ENCODE data around the gene FUZ. TPM values are rescaled to one million over a fixed set of nuclear protein-coding genes. Genes with fewer than 3 reads are reported as not detected.

The FUZ gene
- total and polyA plus RNA-seq, 2 of the 8 experiments (the other 6 are each of a cell fraction or from before 2014, with no cell fraction given), result 28.4 to 33.9 TPM

DNA sequence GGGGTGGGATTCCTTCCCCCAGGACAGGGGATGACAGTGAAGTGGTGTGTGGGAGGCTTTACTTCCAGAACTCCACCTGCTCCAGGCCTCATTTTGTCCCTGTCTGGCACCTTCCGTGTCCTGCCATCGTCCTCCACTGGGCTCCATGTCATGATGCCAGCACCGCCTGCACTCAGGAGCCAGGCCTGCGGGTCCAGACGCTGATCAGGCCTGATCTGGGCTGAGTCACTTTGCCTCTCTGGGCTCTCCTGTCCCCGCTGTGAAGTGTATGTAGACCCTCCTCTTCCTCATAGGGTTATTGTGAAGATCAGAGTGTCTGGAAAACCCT, 9.6 kb downstream of the FUZ start (continued):
- TF ChIP-seq CTCF (IDR thresholded peaks at IDR 0.05; ENCODE audit: control extremely low read depth in 1 of 3, insufficient read depth in 1 of 3, low read depth in 1 of 3, low read length in 3 of 3) (no peak), BRCA1 (IDR thresholded peaks at IDR 0.05; ENCODE audit: low read depth, low read length) (no peak)

All from H1 (cell line).